ENCODE measurements around the gene PLK3.
"Not testable (repeated sequence)": the region's sequence is repeated elsewhere in the genome, so short reads cannot be mapped to it uniquely, and the experiment has no call there.

PLK3 gene

DNA sequence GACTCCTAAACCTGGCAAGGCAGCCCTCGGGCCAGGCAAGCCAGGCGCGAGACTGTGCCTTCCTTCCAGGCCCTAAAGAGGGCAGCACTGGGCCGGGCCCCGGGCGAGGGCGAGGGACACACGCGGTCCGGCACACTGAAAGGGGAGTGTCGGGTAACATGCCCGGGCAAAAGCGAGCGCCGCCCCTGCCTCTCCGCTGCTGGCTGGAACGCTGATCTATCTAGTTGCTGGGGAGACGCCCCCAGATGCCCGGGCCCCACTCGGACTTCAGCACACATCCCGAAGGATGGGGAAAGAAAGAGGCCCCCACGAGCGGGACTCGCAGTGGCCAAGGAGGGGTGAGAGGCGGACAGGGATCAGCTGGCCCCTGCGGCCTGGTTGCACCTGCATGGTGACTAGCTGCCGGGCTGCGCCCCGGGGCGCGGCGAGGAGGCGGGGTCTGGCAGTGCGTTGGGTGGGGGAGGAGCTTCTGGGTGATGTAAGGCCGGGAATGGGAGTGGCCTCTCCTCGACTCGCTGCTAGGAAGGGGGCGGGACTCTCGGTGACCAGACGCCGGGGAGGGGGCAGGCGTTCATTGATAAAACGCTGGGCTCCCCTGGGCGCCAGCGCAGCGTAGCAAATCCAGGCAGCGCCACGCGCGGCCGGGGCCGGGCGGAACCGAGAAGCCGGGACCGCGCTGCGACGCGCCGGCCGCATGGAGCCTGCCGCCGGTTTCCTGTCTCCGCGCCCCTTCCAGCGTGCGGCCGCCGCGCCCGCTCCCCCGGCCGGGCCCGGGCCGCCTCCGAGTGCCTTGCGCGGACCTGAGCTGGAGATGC lies at the start of gene PLK3:
TSS of gene PLK3 (plus strand) at position 608 of the 815 bp plus-strand sequence. CDS start at position 695, 87 bp downstream.
- peak; percentile 95 to 98 for DNase-seq

DNA sequence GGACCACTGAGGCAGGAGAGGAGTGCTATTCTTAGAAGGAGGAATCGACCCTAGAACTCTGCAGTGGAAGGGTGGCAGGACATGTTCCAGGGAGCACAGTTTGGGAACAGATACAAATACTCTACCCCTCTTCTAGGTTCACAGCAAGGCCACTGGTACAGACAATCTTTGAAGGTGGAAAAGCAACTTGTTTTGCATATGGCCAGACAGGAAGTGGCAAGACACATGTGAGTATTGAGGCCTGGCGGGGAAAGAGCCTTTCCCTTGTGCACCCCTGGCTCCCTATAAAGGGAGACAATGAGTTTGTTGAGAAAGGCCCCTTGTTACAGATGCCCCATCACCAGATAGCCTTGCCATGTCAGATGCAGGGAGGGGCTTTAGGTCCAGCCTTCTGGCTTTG lies 42.8 kb upstream of the PLK3 start:
- DNase-seq = no peak

DNA sequence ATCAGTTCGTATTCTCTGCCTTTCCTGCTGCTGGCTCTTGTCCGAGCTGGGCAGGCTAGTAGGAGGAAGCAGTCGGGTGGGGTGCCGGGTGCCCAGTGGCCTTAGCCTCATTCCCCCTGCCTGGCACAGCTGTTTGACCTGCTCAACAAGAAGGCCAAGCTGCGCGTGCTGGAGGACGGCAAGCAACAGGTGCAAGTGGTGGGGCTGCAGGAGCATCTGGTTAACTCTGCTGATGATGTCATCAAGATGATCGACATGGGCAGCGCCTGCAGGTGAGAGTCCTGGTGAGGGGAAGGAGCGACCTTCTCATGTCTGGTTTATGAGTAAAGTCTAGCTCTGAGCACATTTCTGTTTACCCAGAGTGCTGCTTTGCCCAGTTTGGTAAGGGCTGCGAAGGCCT lies 41.1 kb upstream of the PLK3 start:
- DNase-seq = no peak

DNA sequence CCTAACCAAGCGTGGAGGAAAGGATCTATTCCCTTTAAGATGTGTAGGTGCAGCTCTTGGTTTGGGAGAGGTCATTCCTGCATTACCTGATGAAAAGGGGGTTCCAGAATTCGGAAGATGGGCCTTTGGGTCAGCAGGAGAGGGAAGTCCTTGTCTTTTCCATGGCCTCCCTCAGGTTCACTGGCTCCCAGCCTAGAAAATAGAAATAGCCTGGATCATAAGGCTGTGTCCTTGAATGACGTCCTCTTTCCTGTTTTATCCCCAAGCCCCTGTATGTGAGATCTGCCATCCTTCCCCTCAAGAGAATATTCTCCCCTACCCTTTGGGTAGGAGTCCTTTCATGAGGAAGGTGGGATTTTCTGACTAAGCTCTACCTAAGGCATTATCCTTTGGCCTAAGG lies 39.3 kb upstream of the PLK3 start:
- DNase-seq = no peak

DNA sequence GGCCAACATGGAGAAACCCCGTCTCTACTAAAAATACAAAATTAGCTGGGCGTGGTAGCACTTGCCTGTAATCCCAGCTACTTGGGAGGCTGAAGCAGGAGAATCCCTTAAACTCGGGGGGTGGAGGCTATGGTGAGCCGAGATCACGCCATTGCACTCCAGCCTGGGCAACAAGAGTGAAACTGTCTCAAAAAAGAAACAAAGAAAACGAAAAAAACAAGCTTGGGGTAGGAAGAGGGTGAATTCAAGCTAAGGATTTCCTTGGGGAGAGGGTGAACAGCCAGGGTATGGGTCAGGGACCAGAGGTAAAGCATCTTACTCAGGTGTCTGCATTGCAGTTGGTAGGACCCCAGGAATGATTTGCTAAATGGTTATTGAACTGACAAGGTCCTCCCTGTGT lies 33.8 kb upstream of the PLK3 start:
- not testable (repeated sequence) for DNase-seq

DNA sequence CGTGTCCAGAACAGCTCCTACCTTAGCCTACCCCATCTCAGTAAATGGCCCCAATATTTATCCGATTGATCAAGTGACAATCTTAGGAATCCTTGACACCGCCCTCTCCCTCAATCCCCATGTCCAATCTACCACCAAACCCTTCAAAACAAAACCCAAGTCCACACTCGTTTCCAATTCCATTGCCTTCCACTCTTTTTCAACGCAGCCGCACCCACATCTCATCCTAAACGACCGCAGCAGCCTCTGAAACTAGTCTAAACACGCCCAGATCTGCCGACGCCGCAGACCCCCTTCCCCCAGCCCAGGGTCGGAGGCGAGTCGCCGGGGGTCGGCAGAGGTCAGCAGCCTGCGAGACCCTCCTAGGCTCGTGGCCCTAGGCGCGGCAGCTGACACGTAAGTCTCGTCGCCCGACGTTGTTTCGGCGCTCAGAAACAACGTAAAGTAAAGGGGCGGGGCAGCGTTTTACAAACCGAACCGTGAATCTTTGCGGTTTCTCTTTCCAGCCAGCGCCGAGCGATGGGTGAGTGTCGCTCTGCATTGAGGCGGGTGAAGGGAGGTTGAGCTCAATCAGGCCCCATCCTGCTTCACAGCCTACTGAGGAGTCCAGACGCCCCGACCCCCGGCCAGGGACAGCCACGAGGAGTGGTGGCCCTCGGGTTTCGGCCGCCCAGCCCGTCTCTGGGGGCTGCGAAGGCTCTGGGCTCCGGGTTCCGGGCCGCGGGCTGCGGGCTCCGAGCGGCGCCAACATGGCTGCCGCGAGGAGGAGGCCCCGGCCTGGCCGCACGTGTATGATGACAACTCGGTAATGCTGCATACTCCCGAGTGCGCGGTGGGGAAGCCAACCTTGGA lies 24.9 kb upstream of the PLK3 start, which contains the start of gene RPS8:
TSS of gene RPS8 (plus strand) at position 463 of the 852 bp plus-strand sequence. CDS start at position 520, 57 bp downstream.
- DNase-seq = peak; percentile 94 to 96

DNA sequence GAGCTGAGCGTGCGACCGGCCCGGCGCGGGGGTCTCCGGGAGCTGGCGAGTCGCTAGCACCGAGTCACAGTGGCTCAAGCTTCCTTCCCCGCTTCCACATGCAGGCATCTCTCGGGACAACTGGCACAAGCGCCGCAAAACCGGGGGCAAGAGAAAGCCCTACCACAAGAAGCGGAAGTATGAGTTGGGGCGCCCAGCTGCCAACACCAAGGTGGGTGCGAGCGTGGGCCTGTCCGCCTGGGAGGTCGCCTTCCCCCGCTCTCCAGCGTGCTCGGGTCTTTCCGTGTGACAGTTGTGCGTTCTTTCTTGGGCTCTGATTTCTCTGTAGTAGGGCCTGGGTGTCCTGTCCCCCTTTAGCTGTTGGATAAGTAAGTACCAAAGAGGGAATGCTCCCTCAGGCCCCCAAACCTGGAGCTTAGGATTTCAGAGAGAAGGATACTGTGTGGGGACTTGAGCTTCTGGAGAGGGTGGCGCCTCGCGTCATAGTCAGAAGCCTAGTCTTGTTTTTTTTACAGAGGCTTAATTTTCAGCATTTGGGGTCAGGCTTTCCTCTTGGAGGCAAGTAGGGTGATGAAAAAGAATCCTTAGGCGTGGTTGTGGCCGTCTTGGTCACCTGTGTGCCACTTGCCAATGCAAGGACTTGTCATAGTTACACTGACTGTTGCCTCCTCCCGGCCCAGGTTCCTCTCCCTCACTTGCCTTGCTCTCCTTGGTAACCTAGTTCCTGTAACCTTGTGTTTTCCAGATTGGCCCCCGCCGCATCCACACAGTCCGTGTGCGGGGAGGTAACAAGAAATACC lies 24.0 kb upstream of the PLK3 start:
- no peak for DNase-seq

DNA sequence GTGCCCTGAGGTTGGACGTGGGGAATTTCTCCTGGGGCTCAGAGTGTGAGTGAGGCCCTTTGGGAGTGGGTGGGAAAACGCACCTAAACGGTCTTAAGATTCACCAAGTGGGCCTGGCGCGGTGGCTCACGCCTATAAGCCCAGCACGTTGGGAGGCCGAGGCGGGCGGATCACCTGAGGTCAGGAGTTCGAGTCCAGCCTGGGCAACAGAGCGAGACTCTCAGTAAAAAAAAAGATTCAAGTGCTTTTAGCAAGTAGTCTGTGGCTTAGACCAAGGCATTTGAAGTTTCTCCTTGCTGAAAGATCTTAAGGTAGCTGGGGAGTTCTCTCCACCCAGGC lies 23.5 kb upstream of the PLK3 start:
- no peak for DNase-seq

DNA sequence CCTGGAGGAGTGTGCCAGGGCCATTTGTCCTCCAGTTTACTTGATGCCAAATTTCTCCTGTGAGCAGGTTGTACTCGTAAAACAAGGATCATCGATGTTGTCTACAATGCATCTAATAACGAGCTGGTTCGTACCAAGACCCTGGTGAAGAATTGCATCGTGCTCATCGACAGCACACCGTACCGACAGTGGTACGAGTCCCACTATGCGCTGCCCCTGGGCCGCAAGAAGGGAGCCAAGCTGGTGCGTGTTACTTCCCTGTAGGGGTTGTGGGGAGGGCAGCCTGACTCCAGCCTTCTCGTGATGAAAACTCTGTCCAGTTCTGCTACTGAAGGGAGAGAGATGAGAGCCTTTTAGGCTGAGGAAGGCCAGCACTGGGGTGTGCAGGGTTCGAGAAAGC lies 22.6 kb upstream of the PLK3 start:
- no peak for DNase-seq

DNA sequence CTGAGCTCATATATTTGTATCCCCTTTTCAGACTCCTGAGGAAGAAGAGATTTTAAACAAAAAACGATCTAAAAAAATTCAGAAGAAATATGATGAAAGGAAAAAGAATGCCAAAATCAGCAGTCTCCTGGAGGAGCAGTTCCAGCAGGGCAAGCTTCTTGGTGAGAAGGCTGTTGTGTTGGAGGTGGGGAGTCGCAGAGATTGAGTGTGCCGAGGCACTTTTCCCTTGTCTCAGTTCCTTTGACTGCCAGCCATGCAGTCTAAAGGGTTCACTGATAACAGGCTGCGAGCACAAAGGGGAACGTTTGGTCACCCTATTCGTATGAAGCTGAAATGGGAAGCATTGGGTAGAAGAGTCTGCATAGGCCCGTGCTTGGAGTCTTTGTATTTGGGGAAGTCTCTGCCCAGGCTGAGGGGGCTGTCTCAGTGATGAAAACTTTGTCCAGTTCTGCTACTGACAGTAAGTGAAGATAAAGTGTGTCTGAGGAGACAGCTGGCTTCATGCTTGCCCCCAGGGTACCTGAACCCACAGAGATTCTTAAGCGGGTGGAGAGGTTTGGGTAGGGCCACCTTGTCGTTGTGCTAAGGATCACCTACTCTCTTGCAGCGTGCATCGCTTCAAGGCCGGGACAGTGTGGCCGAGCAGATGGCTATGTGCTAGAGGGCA lies 22.1 kb upstream of the PLK3 start:
- DNase-seq = no peak

DNA sequence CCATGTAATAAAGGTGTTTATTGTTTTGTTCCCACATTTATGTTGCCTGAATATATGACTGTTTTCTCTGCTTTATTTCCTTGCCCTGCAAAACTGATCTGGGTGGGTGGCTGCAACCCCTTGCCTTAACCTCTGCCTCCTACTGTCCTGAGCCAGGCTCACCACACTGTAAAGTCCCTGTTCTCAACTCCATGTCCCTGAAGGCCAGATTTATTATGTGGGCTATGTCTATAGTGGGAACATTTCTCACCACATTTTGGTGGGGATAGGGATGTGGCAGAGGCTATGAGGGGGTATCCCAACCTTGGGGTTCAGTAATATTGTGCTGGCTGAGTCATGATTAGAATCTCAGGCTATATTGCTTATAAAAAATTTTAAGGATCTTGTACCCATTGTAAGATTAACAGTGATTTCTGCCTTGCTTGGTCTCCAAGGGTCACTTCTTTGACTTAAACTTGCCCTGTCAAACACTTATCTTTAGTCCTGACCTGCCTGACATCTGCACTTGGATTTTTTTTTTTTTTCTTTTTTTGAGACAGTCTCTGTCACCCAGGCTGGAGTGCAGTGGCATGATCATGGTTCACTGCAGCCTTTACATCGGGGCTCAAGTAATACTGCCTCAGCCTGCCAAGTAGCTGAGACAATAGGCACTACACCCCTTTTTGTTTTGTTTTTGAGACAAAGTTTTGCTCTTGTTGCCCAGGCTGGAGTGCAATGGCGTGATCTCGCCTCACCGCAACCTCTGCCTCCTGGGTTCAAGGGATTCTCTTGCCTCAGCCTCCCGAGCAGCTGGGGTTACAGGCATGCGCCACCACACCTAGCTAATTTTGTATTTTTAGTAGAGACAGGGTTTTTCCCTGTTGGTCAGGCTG lies 21.2 kb upstream of the PLK3 start:
- no peak for DNase-seq

DNA sequence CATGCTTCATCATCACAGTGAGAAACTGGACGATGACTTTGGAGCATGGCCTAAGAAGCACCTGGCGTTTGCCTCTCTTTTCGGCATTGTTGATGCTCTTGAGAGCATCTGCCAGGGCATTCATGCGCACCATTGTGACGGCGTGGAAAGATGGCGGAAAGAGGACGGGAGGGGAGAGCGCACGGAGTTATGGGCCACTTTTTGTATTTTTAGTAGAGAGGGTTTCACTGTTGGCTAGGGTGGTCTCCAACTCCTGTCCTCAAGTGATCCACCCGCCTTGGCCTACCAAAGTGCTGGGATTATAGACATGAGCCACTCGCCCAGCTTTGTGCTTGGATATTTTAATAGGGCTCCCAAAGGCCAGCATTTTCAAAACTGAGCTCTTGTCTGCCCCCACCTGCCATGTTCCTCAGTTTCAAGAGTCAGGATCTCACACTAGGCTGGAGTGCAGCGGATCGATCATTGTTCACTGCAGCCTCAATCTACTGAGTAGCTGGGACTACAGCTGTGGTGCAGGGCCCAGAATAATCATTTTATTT lies 19.5 kb upstream of the PLK3 start:
- DNase-seq = no peak

DNA sequence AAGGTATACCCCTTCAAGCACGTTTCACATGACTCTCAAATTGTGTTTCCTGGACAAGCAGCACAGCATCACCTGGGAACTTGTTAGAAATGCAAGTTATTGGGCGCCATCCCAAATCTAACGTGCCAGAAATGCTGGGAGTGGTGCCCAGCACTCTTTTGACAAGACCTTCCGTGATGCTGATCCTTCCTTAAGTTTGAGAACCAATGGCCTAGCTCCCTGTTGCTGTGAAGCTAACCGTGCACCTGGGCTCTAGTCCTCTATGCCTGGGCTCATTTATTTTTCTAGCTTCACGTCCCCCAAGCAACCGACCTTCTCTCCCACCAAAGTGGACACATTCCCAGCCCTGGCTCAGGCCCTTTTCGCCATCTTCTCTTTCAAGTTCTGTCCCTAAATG lies 16.5 kb upstream of the PLK3 start:
- DNase-seq = peak in 1 of 2 experiments; percentile 18

DNA sequence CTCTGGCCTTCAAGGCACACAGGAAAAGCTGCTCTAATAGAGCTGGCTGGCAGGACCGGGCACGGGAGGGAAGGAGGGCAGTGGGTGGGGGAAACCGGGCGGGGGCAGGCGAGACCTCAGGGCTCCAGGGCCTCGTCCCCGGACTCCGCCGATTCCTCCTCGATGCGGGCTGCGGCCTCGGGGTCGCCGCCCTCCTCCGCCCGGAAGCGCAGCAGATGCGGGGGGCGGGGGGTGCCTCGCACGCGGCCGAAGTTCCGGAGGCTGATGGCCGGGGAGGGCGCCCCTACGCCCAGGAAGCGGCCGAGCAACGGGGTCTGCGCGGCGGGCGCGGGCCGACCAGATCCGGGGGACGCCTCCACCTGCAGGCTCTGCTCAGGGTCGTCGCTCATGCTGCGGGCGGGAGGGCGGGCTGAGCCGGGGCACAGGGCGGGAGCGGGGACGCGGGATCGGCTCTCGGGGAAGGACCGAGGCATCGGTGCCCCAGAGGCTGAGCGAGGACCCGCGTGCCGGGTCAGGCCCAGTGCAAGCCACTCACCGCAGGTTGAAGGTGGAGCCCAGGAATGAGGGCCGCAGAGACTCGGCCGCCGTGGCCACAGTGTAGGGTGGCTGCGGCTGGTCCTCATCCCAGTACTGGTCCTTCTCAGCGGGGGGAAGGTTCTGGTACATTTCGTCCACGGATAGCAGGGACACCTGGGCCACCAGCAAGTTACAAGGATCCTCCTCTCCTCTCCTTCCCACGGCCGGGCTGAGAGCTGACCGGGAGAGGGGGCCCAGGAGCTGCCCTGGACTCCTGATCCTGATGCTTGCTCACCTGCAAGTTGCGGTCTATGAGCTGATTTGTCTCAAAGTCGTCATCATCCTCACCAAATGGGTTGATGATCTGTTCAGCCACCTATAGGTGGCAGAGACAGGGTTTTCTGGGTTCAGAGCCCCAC lies 15.8 kb upstream of the PLK3 start:
- DNase-seq = no peak

DNA sequence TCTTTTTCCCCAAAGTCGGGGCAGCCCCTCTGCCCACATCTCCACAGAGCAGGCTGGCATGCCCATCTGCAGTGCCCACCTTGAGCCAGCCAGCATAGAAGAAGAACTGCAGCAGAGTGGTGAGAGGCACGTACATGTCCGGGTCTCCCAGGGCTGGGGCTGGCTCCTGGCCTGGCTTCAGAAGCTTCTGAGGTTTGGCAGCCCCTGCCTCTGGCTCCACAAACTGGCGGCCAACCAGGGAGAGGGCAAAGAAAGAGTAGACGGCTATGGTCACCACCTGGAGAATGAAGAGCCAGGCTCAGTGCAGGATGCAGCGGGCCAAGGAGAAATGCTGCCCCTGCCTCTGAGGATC lies 15.2 kb upstream of the PLK3 start:
- peak in 1 of 2 experiments; percentile 18 for DNase-seq

DNA sequence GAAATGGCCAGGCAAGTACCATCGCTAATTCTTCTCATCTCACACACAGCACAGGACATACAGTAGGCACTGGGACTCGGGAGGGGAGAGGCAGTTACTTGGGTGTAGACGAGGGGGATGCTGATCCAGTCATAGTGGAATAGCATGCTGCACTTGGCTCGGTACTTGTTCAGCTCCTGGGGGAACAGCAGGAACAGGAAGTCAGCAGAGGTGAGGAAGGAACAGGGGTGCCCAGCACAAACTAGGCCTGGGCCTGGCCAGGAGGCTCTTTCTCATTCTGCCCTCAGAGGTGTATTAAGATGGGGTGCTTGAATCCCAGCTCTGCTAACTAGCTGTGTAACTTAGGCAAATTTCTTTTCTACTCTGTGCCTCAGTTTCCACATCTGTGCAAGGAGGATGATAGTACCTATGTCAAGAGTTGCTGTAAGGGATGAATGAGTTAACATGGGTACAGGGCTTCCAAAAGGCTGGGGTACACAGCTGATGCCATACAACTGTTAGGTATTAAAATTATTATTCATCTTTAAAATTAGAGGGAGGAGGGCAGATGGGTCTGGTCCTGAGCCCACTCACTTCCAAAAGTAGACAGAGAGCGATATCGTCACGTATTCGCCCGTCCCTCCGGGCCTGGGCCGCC lies 14.6 kb upstream of the PLK3 start:
- no peak for DNase-seq

DNA sequence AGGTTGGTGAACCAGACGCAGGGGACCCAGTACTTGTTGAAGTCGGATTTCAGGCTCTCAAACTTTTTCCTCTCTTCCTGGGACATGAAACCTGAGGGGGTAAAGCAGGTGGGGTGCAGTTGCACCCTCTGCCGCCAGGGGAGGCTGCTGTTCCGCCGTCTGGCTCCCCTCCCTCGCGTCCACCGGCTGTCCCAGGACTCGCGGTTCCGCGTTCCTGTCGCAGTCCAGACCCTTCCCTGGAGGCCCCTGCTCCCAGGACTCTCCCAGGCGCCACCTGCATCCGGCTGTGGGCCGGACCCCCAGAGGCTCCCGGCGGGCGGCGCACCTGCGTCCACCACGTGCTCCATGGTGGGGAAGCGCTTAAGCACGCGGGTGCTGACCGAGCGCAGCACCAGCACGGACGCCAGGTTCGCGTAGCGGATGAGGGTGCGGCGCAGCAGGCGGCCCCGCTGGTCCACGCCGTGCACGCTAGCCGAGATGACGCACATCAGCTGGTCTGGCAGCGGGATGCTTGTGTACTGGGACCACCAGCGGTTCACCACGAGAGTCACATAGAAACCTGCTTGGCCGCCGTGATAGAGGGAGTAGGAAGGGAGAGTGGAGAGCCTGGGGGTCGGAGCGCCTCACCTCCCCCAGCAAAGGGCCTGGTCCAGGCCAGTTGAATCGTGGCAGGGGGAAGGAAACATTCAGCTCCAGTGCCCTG lies 13.9 kb upstream of the PLK3 start:
- no peak for DNase-seq

DNA sequence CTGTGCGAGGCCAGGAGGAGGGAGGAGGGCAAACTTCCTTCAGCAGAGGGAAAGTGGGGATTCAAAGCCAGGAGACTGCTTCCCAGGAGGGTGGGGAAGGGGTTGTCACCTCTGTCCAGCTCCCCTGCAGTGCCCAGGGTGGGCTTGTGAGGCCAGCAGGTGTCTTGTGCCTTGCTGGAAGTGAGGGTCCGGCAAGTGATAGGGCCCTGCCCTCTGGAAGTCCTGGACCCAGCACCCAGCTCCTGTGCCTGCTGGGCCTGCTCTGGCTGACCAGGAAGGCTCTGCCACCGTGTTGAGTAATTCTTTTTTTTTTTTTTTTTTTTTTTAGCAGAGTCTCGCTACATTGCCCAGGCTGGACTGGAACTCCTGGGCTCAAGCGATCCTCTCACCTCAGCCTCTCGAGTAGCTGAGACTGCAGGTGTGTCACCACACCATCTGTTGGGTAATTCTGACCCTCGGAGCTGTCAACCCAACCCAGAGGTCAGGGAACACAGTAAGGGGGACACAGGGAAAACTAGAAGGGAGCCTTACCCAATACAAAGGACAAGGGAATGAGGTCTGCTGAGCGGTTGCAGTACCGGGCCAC lies 13.2 kb upstream of the PLK3 start:
- DNase-seq = no peak

DNA sequence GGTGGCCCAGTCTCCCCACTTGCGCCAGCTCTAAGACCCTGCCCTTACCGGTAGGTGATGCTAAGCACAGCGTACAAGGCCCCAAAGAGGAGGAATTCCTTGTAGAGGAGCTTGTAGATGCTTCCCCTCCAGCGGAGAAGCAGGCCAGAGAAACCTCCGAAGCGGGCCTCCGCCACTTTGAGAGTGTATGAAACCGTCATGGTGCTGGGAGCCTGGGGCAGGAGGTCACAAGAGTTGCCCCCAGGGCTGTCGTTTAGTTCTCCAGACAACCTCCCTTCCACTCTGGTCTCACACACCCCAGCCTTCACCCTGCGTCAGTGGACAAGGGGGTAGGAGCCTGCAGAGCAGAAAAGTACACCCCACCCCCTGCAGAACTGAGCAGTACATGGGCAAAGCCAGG lies 12.7 kb upstream of the PLK3 start:
- DNase-seq = no peak
